ENCODE data around the gene PRR7.

The PRR7 gene

DNA sequence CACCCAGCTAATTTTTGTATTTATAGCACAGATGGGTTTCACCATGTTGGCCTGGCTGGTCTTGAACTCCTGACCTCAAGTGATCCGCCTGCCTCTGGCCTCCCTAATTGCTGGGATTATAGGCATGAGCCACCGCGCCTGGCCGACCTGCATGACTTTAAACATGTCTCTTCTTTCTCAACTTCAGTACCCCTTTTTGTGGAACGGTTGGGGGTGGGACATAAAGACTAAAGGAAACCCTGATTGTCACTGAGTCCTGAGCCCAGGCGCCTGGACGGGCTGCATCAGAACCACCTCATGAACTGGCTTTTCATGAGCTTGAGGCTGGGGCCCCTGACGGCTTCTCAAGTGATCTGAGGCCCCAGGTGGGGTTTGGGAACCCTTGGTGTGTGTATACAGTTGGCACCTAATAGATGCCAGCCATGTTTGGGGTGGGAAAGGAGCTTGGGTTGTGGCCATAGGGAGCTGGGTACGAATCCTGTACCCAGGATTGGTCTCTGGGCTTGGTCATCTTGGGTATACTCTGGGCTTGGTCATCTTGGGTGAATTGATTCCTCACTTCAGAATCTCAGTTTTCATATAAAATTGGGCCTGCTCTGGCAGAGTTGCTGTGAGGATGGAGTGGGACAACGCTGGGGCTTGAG is 17.9 kb upstream of the PRR7 start:
- TF ChIP-seq, protein P1, sequence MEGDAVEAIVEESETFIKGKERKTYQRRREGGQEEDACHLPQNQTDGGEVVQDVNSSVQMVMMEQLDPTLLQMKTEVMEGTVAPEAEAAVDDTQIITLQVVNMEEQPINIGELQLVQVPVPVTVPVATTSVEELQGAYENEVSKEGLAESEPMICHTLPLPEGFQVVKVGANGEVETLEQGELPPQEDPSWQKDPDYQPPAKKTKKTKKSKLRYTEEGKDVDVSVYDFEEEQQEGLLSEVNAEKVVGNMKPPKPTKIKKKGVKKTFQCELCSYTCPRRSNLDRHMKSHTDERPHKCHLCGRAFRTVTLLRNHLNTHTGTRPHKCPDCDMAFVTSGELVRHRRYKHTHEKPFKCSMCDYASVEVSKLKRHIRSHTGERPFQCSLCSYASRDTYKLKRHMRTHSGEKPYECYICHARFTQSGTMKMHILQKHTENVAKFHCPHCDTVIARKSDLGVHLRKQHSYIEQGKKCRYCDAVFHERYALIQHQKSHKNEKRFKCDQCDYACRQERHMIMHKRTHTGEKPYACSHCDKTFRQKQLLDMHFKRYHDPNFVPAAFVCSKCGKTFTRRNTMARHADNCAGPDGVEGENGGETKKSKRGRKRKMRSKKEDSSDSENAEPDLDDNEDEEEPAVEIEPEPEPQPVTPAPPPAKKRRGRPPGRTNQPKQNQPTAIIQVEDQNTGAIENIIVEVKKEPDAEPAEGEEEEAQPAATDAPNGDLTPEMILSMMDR (IDR thresholded peaks at IDR 0.05; ENCODE audit: low read depth, low read length) = no peak
- in situ Hi-C loops (cut with HindIII; ENCODE audit: low sequenced_read_pairs) = no loop called here
- no peak overlapping the region for H3K4me3 ChIP-seq (ENCODE audit: low read depth, low read length)
- DNase-seq (ENCODE audit: low read depth, low spot score) = no peak

DNA sequence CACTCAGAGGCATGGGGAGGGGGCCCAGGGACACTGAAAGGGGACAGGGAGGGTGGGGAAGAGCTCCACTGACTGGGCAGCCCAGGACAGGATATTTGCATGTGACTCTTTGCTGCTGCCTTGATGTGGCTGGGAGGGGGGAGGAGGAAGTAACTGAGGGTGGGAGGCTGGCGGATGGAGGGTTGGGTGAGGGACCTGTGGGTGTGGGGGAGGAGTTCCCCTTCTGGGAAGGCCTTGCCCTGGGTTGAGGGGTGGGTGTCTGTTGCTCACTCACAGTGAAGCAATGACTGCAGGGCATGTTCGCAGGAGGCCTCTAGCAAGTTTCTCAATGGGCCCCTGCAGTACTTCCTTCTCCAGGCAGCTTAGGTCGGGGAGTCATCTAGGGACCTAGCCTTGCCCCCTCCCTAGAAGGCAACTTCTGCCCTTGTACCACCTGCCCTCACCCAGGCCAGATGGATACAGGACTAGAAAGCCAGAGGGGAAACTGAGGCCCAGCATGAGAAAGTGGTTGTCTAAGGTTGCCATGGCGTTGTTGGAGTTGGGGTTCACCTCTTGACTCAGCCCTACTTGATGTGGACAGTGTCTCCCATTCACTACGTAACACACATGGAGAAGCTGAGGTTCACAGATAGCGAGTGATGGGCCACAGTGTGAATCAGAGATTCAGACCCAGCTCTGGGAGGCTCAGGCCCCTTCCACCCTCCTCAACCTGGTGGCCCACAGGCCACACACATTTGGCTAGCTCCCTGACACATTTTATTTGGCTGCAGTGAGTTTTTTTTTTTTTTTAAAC is 17.2 kb upstream of the PRR7 start:
- no peak overlapping the region for H3K4me3 ChIP-seq (ENCODE audit: low read depth, low read length)
- TF ChIP-seq, protein P1 (IDR thresholded peaks at IDR 0.05; ENCODE audit: low read depth, low read length) = no peak
- in situ Hi-C loops (cut with HindIII; ENCODE audit: low sequenced_read_pairs) = no loop called here
- DNase-seq (ENCODE audit: low read depth, low spot score) = no peak

DNA sequence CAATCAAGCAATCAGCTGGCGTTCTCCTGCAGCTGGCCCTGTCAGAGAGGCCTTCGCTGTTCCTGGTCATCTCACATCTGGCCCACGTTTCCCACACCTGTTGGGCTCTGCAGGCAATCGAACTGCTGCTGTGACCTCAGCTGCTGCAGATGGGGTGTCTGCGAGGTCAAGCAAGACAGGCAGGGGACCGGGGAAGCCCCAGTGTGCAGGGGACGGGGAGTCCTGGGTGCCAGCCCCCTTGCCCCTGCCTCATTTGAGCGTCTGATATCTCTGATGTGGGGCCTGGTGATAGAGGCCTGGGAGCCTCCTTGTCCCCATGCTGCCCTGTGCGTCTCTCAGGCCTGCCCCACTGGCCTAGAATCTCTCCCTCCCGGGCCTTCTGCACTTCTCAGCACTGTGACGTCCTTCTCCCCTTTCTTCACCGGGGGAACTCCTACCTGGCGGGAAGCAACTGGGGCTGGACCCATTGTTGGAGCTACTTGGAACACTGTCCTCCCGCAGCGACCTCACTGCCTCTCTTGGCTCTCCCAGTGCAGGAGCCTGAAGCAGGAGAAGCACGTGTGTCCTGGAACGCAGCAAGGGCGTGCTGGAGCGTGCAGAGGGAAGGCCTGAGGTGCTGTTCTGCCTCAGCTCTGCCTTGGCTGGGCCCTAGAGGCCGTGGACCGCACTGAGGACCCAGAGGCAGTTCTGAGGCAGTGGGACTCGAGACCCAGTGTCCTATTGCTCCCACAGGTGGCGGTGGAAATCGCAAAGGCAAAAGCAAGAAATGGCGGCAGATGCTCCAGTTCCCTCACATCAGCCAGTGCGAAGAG is 16.3 kb upstream of the PRR7 start:
- H3K4me3 ChIP-seq (ENCODE audit: low read depth, low read length) = no peak overlapping the region
- in situ Hi-C loops (cut with HindIII; ENCODE audit: low sequenced_read_pairs) = no loop called here
- TF ChIP-seq, protein P1 (IDR thresholded peaks at IDR 0.05; ENCODE audit: low read depth, low read length) = no peak
- no peak for DNase-seq (ENCODE audit: low read depth, low spot score)

DNA sequence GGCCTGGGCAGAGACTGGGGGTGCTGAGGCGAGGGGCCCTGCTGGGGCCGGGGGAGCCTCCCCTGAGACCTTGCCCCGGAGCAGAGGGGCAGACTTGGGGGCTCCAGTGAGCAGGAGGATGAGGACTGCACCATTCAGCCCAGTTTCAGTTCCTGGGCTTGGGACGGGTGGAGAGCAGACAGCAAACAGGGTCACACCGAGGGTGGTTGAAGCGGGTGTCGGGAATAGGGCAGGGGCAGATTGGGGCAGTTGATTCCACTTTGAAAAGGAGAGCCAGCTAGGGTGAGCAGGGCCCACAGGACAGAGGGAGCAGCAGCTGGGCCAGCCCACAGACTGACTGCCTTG is 15.7 kb upstream of the PRR7 start:
- TF ChIP-seq, protein P1 (IDR thresholded peaks at IDR 0.05; ENCODE audit: low read depth, low read length) = no peak
- no peak for DNase-seq (ENCODE audit: low read depth, low spot score)
- in situ Hi-C loops (cut with HindIII; ENCODE audit: low sequenced_read_pairs) = no loop called here
- no peak overlapping the region for H3K4me3 ChIP-seq (ENCODE audit: low read depth, low read length)

DNA sequence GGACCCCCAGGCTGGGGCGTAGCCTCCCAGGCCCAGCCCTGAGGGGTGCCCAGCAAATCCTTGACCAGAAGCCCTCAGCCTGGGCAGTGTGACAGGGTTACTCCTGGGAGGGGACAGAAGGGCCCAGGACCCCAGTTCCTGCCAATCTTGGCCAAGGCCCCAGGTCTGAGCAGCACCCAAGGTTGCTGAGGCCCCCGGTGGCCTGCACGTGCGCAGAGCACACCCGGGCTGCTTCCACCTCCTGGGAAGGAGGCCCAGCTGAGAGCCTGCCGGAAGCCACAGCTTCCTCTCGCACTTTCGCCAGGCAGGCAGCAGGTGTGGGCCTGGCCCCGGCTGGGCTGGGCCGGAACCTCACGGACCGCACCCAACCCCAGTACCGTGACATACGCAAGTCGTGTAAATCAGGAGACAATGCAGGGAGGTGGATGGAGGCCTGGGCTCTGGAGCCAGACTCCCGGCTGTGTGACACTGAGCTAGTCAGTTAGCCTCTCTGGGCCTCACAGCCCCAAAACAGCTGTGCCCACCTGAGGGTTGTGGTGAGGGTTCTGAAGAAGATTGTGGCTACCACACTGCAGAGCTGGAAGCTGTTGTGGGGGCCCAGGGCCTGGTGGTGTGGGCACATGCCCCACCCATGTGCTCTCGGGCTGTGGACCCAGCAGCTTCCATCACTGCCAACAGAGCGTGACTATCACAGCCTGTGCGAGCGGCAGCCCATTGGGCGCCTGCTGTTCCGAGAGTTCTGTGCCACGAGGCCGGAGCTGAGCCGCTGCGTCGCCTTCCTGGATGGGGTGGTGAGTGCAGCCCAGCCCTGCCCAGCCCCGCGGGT is 15.1 kb upstream of the PRR7 start:
- DNase-seq (ENCODE audit: low read depth, low spot score) = no peak
- in situ Hi-C loops (cut with HindIII; ENCODE audit: low sequenced_read_pairs) = no loop called here
- TF ChIP-seq, protein P1 (IDR thresholded peaks at IDR 0.05; ENCODE audit: low read depth, low read length) = no peak
- no peak overlapping the region for H3K4me3 ChIP-seq (ENCODE audit: low read depth, low read length)

All from astrocyte of the spinal cord (primary cell).